PC-3 (cell line): ENCODE measurements around the gene TNS3. TPM values are rescaled to one million over a fixed set of nuclear protein-coding genes. Genes with fewer than 3 reads are reported as not detected.

ENCODE experiments used
- ATAC-seq: fragments of 200-7000 bp; cut with Tn5 transposase; 2 replicates; pipeline ENCODE4 v1.9.1; 2020; ENCODE audit warnings: mild to moderate bottlenecking, moderate library complexity
- BruUV-seq: library from RNA; stranded (reverse); fragments of 400-500 nt; replicated peaks from 2 replicates; lab custom pipeline; 2021; lab: Mats Ljungman, UMichigan
- CTCF ChIA-PET: fragments of 300-600 bp; sonication (Branson Sonifier 250); formaldehyde crosslinking; loops from one replicate; lab custom pipeline; 2022; ENCODE audit warnings: antibody characterized with exemption; lab: Charles Lee
- POLR2A ChIA-PET: fragments of 300-600 bp; sonication (Branson Sonifier 250); formaldehyde crosslinking; loops from one replicate; lab custom pipeline; 2022; ENCODE audit warnings: antibody characterized with exemption; ENCODE audit not compliant: unreplicated experiment; lab: Charles Lee
- DNase-seq: peaks from one replicate; pipeline ENCODE4 v3.0.0-alpha.2; 2015
- H2AFZ ChIP-seq: fragments of 300-600 bp; sonication (generic); 2 replicates; pipeline ENCODE4 v1.6.0; 2016; ENCODE audit warnings: antibody characterized with exemption, low read length
- H3F3A ChIP-seq: fragments of 300-600 bp; sonication (generic); one replicate; pipeline ENCODE4 v1.6.0; 2017; ENCODE audit warnings: antibody characterized with exemption, low read length, control low read depth, mild to moderate bottlenecking; ENCODE audit not compliant: unreplicated experiment
- H3K27ac ChIP-seq: fragments of 300-600 bp; sonication (generic); 2 replicates; pipeline ENCODE4 v1.5.1; 2016; ENCODE audit warnings: mild to moderate bottlenecking, low read length
- H3K27me3 ChIP-seq: fragments of 300-600 bp; sonication (generic); 2 replicates; pipeline ENCODE4 v1.6.1; 2016; ENCODE audit warnings: low read length, mixed read lengths
- H3K36me3 ChIP-seq: fragments of 300-600 bp; sonication (generic); 2 replicates; pipeline ENCODE4 v1.6.1; 2016; ENCODE audit warnings: low read depth, mixed run types, low read length, mixed read lengths
- H3K4me1 ChIP-seq: fragments of 300-600 bp; sonication (generic); 2 replicates; pipeline ENCODE4 v1.5.1; 2016; ENCODE audit warnings: low read length; ENCODE audit not compliant: insufficient read depth
- H3K4me2 ChIP-seq: fragments of 300-600 bp; sonication (generic); 2 replicates; pipeline ENCODE4 v1.6.0; 2016; ENCODE audit warnings: low read length
- H3K4me3 ChIP-seq: fragments of 300-600 bp; sonication (generic); 2 replicates; pipeline ENCODE4 v1.5.1; 2016; ENCODE audit warnings: mild to moderate bottlenecking, low read length, mixed read lengths
- H3K79me2 ChIP-seq: fragments of 300-600 bp; sonication (generic); 2 replicates; pipeline ENCODE4 v1.6.1; 2017; ENCODE audit warnings: low read length, mixed read lengths
- H3K9ac ChIP-seq: fragments of 300-600 bp; sonication (generic); 2 replicates; pipeline ENCODE4 v1.6.0; 2016; ENCODE audit warnings: mild to moderate bottlenecking, low read length
- H3K9me2 ChIP-seq: fragments of 300-600 bp; sonication (generic); replicated peaks from 2 replicates; pipeline ENCODE4 v1.6.1; 2016; ENCODE audit warnings: mixed run types, low read length, mixed read lengths
- H3K9me3 ChIP-seq: fragments of 300-600 bp; sonication (generic); 2 replicates; pipeline ENCODE4 v1.6.1; 2016; ENCODE audit warnings: low read length, mixed read lengths
- H4K20me1 ChIP-seq: fragments of 300-600 bp; sonication (generic); 2 replicates; pipeline ENCODE4 v1.6.1; 2016; ENCODE audit warnings: low read length, mixed read lengths
- EZH2 ChIP-seq: fragments of 300-600 bp; sonication (generic); IDR thresholded peaks from one replicate; pipeline ENCODE4 v1.6.1; 2017; ENCODE audit warnings: antibody characterized with exemption, mild to moderate bottlenecking, low read length; ENCODE audit not compliant: unreplicated experiment
- EZH2phosphoT487 ChIP-seq: fragments of 300-600 bp; sonication (generic); IDR thresholded peaks from 2 replicates; pipeline ENCODE4 v1.6.1; 2018; ENCODE audit warnings: mild to moderate bottlenecking, antibody characterized with exemption, low read length, borderline replicate concordance
- intact Hi-C: fragments of 100-400 bp; cut with micrococcal nuclease; formaldehyde crosslinking; loops from 2 replicates; pipeline ENCODE4 v1.9.0; 2023
- total RNA-seq: library from RNA; depleted of rRNA; stranded (reverse); fragments of >200 nt; gene quantifications from 2 replicates; pipeline ENCODE4 v1.2.3, GENCODE V29; 2014
- TF ChIP-seq, protein P1 (sequence below): fragments of 300-600 bp; sonication (generic); conservative IDR thresholded peaks from 2 replicates; pipeline ENCODE4 v1.5.1; 2017; ENCODE audit warnings: antibody characterized with exemption, low read depth, mild to moderate bottlenecking, low read length

TNS3 gene
- total RNA-seq, 1 experiment from 2014 or later = 72.3 TPM

- Histone ChIP-seq H4K20me1 (no peaks in the 10 kb centered on the region), H3K9ac (no peak overlapping the region), H3F3A (no peaks in the 10 kb centered on the region), H3K27ac (no peak overlapping the region), H3K36me3 (peaks cover 24% of the 10 kb centered on the region; the same call in 1 of the 2 replicates), H3K4me1 (no peaks in the 10 kb centered on the region), H3K9me2 (no peaks in the 10 kb centered on the region), H3K27me3 (no peaks in the 10 kb centered on the region), H3K4me2 (no peak overlapping the region), H3K9me3 (no peaks in the 10 kb centered on the region), H2AFZ (no peak overlapping the region), H3K4me3 (no peak overlapping the region), H3K79me2 (no peaks in the 10 kb centered on the region)
- TF ChIP-seq EZH2 = no peak
- TF ChIP-seq, protein P1, sequence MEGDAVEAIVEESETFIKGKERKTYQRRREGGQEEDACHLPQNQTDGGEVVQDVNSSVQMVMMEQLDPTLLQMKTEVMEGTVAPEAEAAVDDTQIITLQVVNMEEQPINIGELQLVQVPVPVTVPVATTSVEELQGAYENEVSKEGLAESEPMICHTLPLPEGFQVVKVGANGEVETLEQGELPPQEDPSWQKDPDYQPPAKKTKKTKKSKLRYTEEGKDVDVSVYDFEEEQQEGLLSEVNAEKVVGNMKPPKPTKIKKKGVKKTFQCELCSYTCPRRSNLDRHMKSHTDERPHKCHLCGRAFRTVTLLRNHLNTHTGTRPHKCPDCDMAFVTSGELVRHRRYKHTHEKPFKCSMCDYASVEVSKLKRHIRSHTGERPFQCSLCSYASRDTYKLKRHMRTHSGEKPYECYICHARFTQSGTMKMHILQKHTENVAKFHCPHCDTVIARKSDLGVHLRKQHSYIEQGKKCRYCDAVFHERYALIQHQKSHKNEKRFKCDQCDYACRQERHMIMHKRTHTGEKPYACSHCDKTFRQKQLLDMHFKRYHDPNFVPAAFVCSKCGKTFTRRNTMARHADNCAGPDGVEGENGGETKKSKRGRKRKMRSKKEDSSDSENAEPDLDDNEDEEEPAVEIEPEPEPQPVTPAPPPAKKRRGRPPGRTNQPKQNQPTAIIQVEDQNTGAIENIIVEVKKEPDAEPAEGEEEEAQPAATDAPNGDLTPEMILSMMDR = no peak
- no peak for TF ChIP-seq EZH2phosphoT487
- intact Hi-C loops = loop anchor here (5.0 kb wide), 1 partner anchor 69 kb away; no protein-coding TSS in a partner anchor
- DNase-seq (no peak), ATAC-seq (no peak; the same call in 1 of the 2 replicates)
- BruUV-seq = no TSS peak
- ChIA-PET CTCF (interaction anchor here (0.6 kb wide), 1 partner anchor 36 kb away, joined by 5 read pairs; no protein-coding TSS in a partner anchor), POLR2A (no interaction called here)
Measured at GRCh38 chr7:47336472-47337425, 245.2 kb downstream of the TNS3 start.

DNA sequence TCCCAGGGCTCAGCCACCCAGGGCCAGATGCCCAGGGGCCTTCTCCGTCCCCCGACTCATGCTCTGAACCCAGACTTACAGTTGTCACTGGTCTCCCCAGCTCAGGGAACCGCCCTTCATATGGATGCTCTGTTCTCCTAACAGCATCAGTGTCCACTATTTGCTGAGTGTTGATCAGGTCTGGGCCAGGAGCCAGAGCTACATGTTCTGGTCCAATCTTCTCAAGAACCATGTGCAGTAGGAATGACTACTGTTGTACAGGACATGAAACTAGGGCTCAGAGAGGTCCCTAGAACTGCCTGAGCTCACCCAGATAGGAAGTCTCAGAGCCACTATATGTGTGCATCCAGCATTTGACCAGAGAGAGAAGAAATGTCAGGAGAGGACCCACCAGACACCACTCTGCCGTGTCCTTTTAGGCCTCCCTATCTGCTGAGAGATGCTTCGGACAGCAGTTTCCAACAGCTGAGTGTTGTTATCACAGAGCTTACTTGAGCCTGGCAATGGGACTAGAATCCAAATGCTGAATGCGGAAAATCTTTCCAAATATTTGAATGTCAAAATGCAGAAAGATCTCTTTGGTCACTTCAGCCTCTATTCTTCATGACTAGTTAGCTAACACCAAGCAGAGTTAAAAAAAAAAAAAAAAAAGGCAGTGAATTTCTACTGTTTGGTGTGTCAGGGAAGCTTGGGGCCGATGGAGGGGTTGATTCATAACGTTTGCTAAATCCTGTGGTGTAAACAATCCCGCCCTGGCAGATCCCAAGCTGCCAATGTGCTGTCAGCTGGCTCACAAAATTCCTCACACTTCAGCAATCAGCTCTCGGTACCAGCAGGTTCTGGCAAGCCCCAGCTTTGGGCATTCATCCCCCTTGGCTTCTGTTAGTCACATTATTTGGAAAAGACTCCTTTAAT lies 246.1 kb downstream of the TNS3 start:
- Histone ChIP-seq H3K79me2 (no peaks in the 10 kb centered on the region), H3K9me2 (no peaks in the 10 kb centered on the region), H3K4me3 (no peak overlapping the region), H3K36me3 (peaks cover 19% of the 10 kb centered on the region; the same call in 1 of the 2 replicates), H3K9ac (no peak overlapping the region), H3F3A (no peaks in the 10 kb centered on the region), H3K27me3 (no peaks in the 10 kb centered on the region), H3K9me3 (no peaks in the 10 kb centered on the region), H3K27ac (no peak overlapping the region), H4K20me1 (no peaks in the 10 kb centered on the region), H3K4me1 (no peaks in the 10 kb centered on the region), H3K4me2 (no peak overlapping the region), H2AFZ (no peak overlapping the region)
- intact Hi-C loops = loop anchor here (5.0 kb wide), 1 partner anchor 69 kb away; no protein-coding TSS in a partner anchor
- ATAC-seq = peak; percentile 64
- BruUV-seq = no TSS peak
- no peak for TF ChIP-seq EZH2
- no peak for TF ChIP-seq EZH2phosphoT487
- TF ChIP-seq, protein P1 = no peak
- ChIA-PET CTCF (interaction anchor here (0.6 kb wide), 1 partner anchor 35 kb away, joined by 5 read pairs; no protein-coding TSS in a partner anchor), POLR2A (interaction anchor here (0.6 kb wide), 1 partner anchor 35 kb away, joined by 14 read pairs; no protein-coding TSS in a partner anchor)
- DNase-seq = no peak
